BLaER1 (cell line): Measurements from ENCODE around the gene ELMO2.

ENCODE experiments used
- H3K27ac ChIP-seq: shearing (Covaris generic); formaldehyde crosslinking; 2 replicates; pipeline ENCODE4 v1.8.1; 2022
- H3K27me3 ChIP-seq: shearing (Covaris generic); formaldehyde crosslinking; 2 replicates; pipeline ENCODE4 v1.8.1; 2022
- H3K36me3 ChIP-seq: shearing (Covaris generic); formaldehyde crosslinking; 2 replicates; pipeline ENCODE4 v1.8.1; 2022
- H3K4me1 ChIP-seq: shearing (Covaris generic); formaldehyde crosslinking; 2 replicates; pipeline ENCODE4 v1.8.1; 2022
- H3K4me2 ChIP-seq: shearing (Covaris generic); formaldehyde crosslinking; 2 replicates; pipeline ENCODE4 v1.8.1; 2022
- H3K4me3 ChIP-seq: shearing (Covaris generic); formaldehyde crosslinking; 2 replicates; pipeline ENCODE4 v1.8.1; 2022
- H3K9ac ChIP-seq: shearing (Covaris generic); formaldehyde crosslinking; 2 replicates; pipeline ENCODE4 v1.8.1; 2022
- H3K9me3 ChIP-seq: shearing (Covaris generic); formaldehyde crosslinking; 2 replicates; pipeline ENCODE4 v1.8.1; 2022
- H4K20me1 ChIP-seq: shearing (Covaris generic); formaldehyde crosslinking; 2 replicates; pipeline ENCODE4 v1.8.1; 2022
- Cebpa-rat ChIP-seq: shearing (Covaris generic); IDR thresholded peaks from 2 replicates; pipeline ENCODE4 v1.8.1; 2022

The ELMO2 gene

GRCh38 chr20:46316984-46317684, 89.3 kb downstream of the ELMO2 start:
- Histone ChIP-seq H3K4me2 (no peak overlapping the region), H3K27me3 (peaks cover 57% of the 10 kb centered on the region), H3K9me3 (no peaks in the 10 kb centered on the region), H3K4me1 (peaks cover 5% of the 10 kb centered on the region; the same call in 1 of the 2 replicates), H3K27ac (no peak overlapping the region), H3K4me3 (no peak overlapping the region), H3K36me3 (no peaks in the 10 kb centered on the region), H3K9ac (no peak overlapping the region), H4K20me1 (peaks cover 29% of the 10 kb centered on the region)
- TF ChIP-seq Cebpa-rat: no peak
